NB4 (cell line): ENCODE results near the gene STARD13.

Experiments used
- DNase-seq: peaks from one replicate; pipeline ENCODE4 v3.0.0; 2010; ENCODE audit warnings: low read depth
- H3K4me3 ChIP-seq: one replicate; pipeline ENCODE4 v1.5.1; 2011; ENCODE audit warnings: mild to moderate bottlenecking, low read depth, low read length, moderate library complexity
- CTCF ChIP-seq: IDR thresholded peaks from one replicate; pipeline ENCODE4 v1.5.1; 2012; ENCODE audit warnings: low read depth, low read length
- MAX ChIP-seq: IDR thresholded peaks from 2 replicates; pipeline ENCODE4 v1.6.1; 2011; ENCODE audit warnings: low read depth, low read length
- MYC ChIP-seq: IDR thresholded peaks from 2 replicates; pipeline ENCODE4 v1.6.1; 2011; ENCODE audit warnings: low read depth, low read length
- POLR2A ChIP-seq: IDR thresholded peaks from 2 replicates; pipeline ENCODE4 v1.6.1; 2011; ENCODE audit warnings: mild to moderate bottlenecking; ENCODE audit not compliant: insufficient read length; ENCODE audit errors: extremely low read depth

The STARD13 gene

DNA sequence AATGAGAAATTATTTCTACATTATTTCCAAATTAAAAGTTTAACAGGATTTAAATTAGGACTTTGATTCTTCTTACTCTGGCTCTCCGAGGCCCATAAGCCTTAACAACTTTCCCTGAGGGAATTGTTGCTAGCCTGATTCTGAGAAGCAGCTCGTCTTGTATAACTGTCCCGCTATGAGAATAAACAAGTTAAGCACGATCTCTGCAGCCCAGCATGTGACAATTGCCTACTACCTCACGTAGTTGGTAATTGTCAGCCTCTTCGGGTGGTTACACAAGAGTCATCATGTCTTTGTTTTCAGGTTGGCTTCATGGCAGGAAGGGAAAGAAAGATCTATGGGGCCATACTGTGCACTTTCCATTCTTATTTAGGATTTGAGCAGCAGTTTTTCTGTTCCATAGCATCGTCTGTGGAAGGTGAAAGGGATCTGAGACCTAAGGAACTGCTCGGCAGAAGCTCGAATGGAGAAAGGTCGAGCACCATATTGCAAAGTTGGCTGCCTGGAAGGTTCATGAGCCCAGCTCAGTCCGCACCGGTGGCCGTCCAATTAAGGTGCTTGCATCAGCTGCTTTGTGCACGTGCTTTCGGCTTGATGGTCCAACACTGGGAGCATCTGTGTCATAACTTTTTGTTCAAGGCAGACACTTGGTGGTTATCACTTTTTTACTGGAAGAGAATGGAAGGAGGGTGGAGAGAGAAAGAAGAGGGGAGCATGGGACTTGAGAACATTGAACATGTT, 1.8 kb upstream of the STARD13 start:
- TF ChIP-seq POLR2A (no peak), MAX (no peak), CTCF (no peak), MYC (no peak)
- no peak overlapping the region for H3K4me3 ChIP-seq

GRCh38 chr13:33286128-33286527, 573 bp upstream of the STARD13 start:
- DNase-seq, result no peak
- TF ChIP-seq POLR2A, result no peak
- TF ChIP-seq CTCF, result no peak
- TF ChIP-seq MAX, result no peak
- TF ChIP-seq MYC, result no peak
- H3K4me3 ChIP-seq, result no peak overlapping the region

More for the DNA sequence above, 1.8 kb upstream of the STARD13 start:
- DNase-seq, result no peak

- TF ChIP-seq CTCF (no peak), MYC (no peak), POLR2A (no peak), MAX (no peak)
- H3K4me3 ChIP-seq, result no peak overlapping the region
- no peak for DNase-seq
Measured at GRCh38 chr13:33284916-33285315, 639 bp downstream of the STARD13 start.

DNA sequence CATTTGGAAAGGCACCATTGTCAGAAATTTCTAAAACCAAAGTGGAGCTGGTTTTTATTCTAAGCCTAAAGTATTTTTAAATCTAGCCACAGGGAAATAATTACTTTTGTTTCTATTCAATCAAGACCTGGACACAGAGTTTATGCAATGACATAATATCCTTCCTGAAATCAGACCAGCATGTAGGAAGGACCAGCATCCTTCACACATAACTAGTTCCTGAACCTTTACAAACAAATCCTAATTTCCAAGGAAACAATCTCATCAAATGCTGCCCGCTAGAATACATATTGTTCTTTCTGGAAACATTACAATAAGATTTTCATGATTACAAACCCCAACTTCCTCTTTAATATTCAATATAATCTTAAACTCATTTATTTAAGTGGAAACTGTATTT, 1.5 kb downstream of the STARD13 start:
- TF ChIP-seq CTCF, result no peak
- TF ChIP-seq POLR2A, result no peak
- TF ChIP-seq MAX, result no peak
- no peak for TF ChIP-seq MYC
- no peak for DNase-seq
- no peak overlapping the region for H3K4me3 ChIP-seq

GRCh38 chr13:33283195-33283911, 2.2 kb downstream of the STARD13 start:
- DNase-seq, result no peak
- TF ChIP-seq POLR2A (no peak), CTCF (no peak), MYC (no peak)

More at GRCh38 chr13:33283195-33283911, 2.2 kb downstream of the STARD13 start:
- H3K4me3 ChIP-seq, result no peak overlapping the region
